Smooth muscle cell (in vitro differentiated cells): ENCODE data around the gene DENND2A. TPM values are rescaled to one million over a fixed set of nuclear protein-coding genes. Genes with fewer than 3 reads are reported as not detected.
A peak's percentile ranks its signal among the peaks of the same experiment; 100 is the strongest.
"Not testable (repeated sequence)": the region's sequence is repeated elsewhere in the genome, so short reads cannot be mapped to it uniquely, and the experiment has no call there.

Experiments
- DNase-seq: peaks from one replicate; lab custom pipeline; 2025; ENCODE audit not compliant: unreplicated experiment; lab: John Stamatoyannopoulos, UW
- H2AFZ ChIP-seq: fragments of 200-600 bp; sonication (generic); 2 replicates; pipeline ENCODE4 v1.6.0; 2016; ENCODE audit warnings: antibody characterized with exemption, low read depth, mild to moderate bottlenecking
- H3F3A ChIP-seq: fragments of 200-600 bp; sonication (generic); 2 replicates; pipeline ENCODE4 v1.6.0; 2017; ENCODE audit warnings: antibody characterized with exemption, low read depth
- H3K27ac ChIP-seq: fragments of 200-600 bp; sonication (generic); 2 replicates; pipeline ENCODE4 v1.5.1; 2016; ENCODE audit warnings: low read depth, mild to moderate bottlenecking
- H3K27me3 ChIP-seq: fragments of 200-600 bp; sonication (generic); 2 replicates; pipeline ENCODE4 v1.6.1; 2016; ENCODE audit warnings: low read depth, mild to moderate bottlenecking
- H3K36me3 ChIP-seq: fragments of 200-600 bp; sonication (generic); 2 replicates; pipeline ENCODE4 v1.5.1; 2016; ENCODE audit warnings: low read depth
- H3K4me1 ChIP-seq: fragments of 200-600 bp; sonication (generic); 2 replicates; pipeline ENCODE4 v1.5.1; 2016; ENCODE audit warnings: low read depth
- H3K4me2 ChIP-seq: fragments of 200-600 bp; sonication (generic); 2 replicates; pipeline ENCODE4 v1.6.0; 2016; ENCODE audit warnings: mild to moderate bottlenecking
- H3K4me3 ChIP-seq: fragments of 200-600 bp; sonication (generic); 2 replicates; pipeline ENCODE4 v1.5.1; 2016; ENCODE audit warnings: mild to moderate bottlenecking
- H3K79me2 ChIP-seq: fragments of 200-600 bp; sonication (generic); 2 replicates; pipeline ENCODE4 v1.6.0; 2016; ENCODE audit warnings: low read depth, mild to moderate bottlenecking
- H3K9ac ChIP-seq: fragments of 200-600 bp; sonication (generic); 2 replicates; pipeline ENCODE4 v1.6.0; 2016; ENCODE audit warnings: low read depth
- H3K9me3 ChIP-seq: fragments of 200-600 bp; sonication (generic); replicated peaks from 2 replicates; pipeline ENCODE4 v1.5.1; 2016; ENCODE audit warnings: low read depth
- H4K20me1 ChIP-seq: fragments of 200-600 bp; sonication (generic); 2 replicates; pipeline ENCODE4 v1.6.0; 2016; ENCODE audit warnings: low read depth
- CTCF ChIP-seq: fragments of 200-600 bp; sonication (generic); IDR thresholded peaks from 2 replicates; pipeline ENCODE4 v1.5.1; 2017; ENCODE audit warnings: borderline replicate concordance, mild to moderate bottlenecking, antibody characterized with exemption; ENCODE audit not compliant: insufficient read depth, poor library complexity, severe bottlenecking
- WGBS: methylation state at CpG from one replicate; pipeline ENCODE4 v1.1.7; 2016; ENCODE audit warnings: low lambda C conversion rate; 5-methylcytosine and 5-hydroxymethylcytosine counted together
- polyA plus RNA-seq: library from polyadenylated mRNA; unstranded; fragments of >200 nt; fragmentation: Nextera tagmentation; extraction: Ambion mirVana; gene quantifications from 2 replicates; pipeline ENCODE4 v1.2.1, GENCODE V29; 2016
- total RNA-seq: library from RNA; depleted of rRNA; stranded (reverse); fragments of >200 nt; gene quantifications from 2 replicates; pipeline ENCODE4 v1.2.3, GENCODE V29; 2014

Gene DENND2A
- total and polyA plus RNA-seq, 2 experiments from 2014 or later: 1.8 to 4.6 TPM

GRCh38 chr7:140570120-140570519 lies 70.5 kb downstream of the DENND2A start:
- no peak for TF ChIP-seq CTCF
- no peaks in the 10 kb centered on the region for H3K27me3 ChIP-seq
- DNase-seq: no peak
- 85% methylated on average over 10 of the region's 10 CpGs for WGBS
- peaks cover 7% of the 10 kb centered on the region for H3F3A ChIP-seq
- no peaks in the 10 kb centered on the region for H3K36me3 ChIP-seq
- no peaks in the 10 kb centered on the region for H4K20me1 ChIP-seq
- no peaks in the 10 kb centered on the region for H3K9me3 ChIP-seq
- no peaks in the 10 kb centered on the region for H3K4me1 ChIP-seq
- H3K9ac ChIP-seq: no peak overlapping the region
- H3K27ac ChIP-seq: no peak overlapping the region
- no peaks in the 10 kb centered on the region for H3K79me2 ChIP-seq
- no peak overlapping the region for H2AFZ ChIP-seq
- no peak overlapping the region for H3K4me3 ChIP-seq
- no peak overlapping the region for H3K4me2 ChIP-seq

DNA sequence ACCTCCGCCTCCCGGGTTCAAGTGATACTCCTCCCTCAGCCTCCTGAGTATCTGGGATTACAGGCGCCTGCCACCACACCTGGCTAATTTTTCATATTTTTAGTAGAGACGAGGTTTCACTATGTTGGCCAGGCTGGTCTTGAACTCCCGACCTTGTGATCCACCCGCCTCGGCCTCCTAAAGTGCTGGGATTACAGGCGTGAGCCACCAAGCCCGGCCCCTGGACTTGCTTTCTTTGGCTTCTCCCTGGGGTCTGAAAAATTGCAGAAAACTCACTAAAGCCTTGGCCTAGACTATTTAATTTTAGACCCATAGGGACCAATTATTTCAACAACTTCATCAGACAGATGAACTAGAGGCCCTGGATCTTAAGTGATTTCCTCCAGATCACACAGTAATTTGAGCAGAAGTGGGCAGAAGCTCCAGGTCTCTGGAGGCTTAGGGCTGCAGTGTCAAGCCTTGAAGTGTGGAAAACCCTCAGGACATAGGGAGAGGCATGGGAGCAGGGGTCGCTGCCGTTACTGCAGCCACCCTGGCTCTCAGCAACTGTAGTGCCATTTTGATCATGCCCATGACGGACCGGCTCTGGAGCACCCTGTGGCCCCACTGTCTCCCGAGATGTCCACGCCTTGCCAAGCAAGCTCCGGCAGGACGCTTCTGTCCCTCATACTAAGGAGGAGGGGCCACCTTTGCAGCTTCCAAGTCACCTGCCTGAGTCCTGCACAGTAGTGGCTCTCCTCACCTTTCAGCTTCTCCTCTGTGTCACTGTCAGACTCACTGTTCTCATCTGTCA lies 72.4 kb downstream of the DENND2A start:
- Histone ChIP-seq H3K4me1 (peaks cover under 1% of the 10 kb centered on the region), H3K27ac (no peak overlapping the region), H3K4me2 (no peak overlapping the region), H3K27me3 (no peaks in the 10 kb centered on the region), H3K9ac (no peak overlapping the region), H3K79me2 (no peaks in the 10 kb centered on the region), H3K9me3 (no peaks in the 10 kb centered on the region), H3K36me3 (no peaks in the 10 kb centered on the region), H4K20me1 (no peaks in the 10 kb centered on the region), H3K4me3 (no peak overlapping the region), H2AFZ (no peak overlapping the region), H3F3A (peaks cover 7% of the 10 kb centered on the region)
- no peak for DNase-seq
- 62% methylated on average over 17 of the region's 17 CpGs for WGBS
- TF ChIP-seq CTCF: no peak

- not testable (repeated sequence) for H3K36me3 ChIP-seq, H4K20me1 ChIP-seq, H3F3A ChIP-seq, H2AFZ ChIP-seq, H3K4me1 ChIP-seq, H3K9ac ChIP-seq, H3K27me3 ChIP-seq, DNase-seq, H3K4me3 ChIP-seq, H3K4me2 ChIP-seq, H3K79me2 ChIP-seq, H3K9me3 ChIP-seq
- 40% methylated on average over 6 of the region's 6 CpGs for WGBS
- peak overlapping the region; percentile 32 for H3K27ac ChIP-seq
Measured at GRCh38 chr7:140566186-140566585, 74.4 kb downstream of the DENND2A start.

DNA sequence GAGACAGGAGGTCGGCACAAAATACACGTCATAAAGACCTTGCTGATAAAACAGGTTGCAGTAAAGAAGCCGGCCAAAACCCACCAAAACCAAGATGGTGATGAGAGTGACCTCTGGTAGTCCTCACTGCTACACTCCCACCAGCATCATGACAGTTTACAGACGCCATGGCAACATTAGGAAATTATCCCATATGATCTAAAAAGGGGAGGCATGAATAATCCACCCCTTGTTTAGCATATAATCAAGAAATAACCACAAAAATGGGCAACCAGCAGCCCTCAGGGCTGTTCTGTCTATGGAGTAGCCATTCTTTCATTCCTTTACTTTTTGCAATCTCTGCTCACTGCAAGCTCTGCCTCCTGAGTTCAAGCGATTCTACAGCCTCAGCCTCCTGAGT lies 74.9 kb downstream of the DENND2A start:
- not testable (repeated sequence) for H3K27me3 ChIP-seq, H3K36me3 ChIP-seq, H3K9ac ChIP-seq, H3K4me1 ChIP-seq, H2AFZ ChIP-seq, H4K20me1 ChIP-seq, H3K4me2 ChIP-seq, DNase-seq, H3K79me2 ChIP-seq, H3K9me3 ChIP-seq, H3K4me3 ChIP-seq, H3F3A ChIP-seq
- 70% methylated on average over 5 of the region's 5 CpGs for WGBS
- H3K27ac ChIP-seq: peak overlapping the region; percentile 32
